ENCODE results near the gene ATP2B3.

Gene ATP2B3

GRCh38 chrX:153477901-153478300, 39.5 kb upstream of the ATP2B3 start:
- no peak for DNase-seq (ENCODE audit: extremely low spot score)
- ChIA-PET CTCF (no interaction called here), POLR2A (no interaction called here)
- TF ChIP-seq SUZ12 (IDR thresholded peaks at IDR 0.05) = no peak
- TF ChIP-seq ZNF384 (IDR thresholded peaks at IDR 0.05) = no peak
- TF ChIP-seq PKNOX1 (IDR thresholded peaks at IDR 0.05) = no peak
- TF ChIP-seq ELF4 (IDR thresholded peaks at IDR 0.05) = no peak
- TF ChIP-seq FOXM1 (IDR thresholded peaks at IDR 0.05; ENCODE audit: borderline replicate concordance) = no peak
- no peak for TF ChIP-seq FOXK2 (IDR thresholded peaks at IDR 0.05)
- TF ChIP-seq LEF1 (IDR thresholded peaks at IDR 0.05; ENCODE audit: borderline replicate concordance) = no peak
- no peak for TF ChIP-seq FOXA1 (IDR thresholded peaks at IDR 0.05)
- TF ChIP-seq L3MBTL2 (conservative IDR thresholded peaks at IDR 0.05) = no peak
- TF ChIP-seq ARNT (IDR thresholded peaks at IDR 0.05) = no peak

- DNase-seq (ENCODE audit: extremely low spot score) = no peak
- POLR2A ChIA-PET = no interaction called here
- TF ChIP-seq BHLHE40 (IDR thresholded peaks at IDR 0.05; ENCODE audit: borderline replicate concordance) (no peak), PKNOX1 (IDR thresholded peaks at IDR 0.05) (no peak), SP1 (IDR thresholded peaks at IDR 0.05) (no peak), ARNT (IDR thresholded peaks at IDR 0.05) (no peak), NFRKB (IDR thresholded peaks at IDR 0.05) (no peak), LEF1 (IDR thresholded peaks at IDR 0.05; ENCODE audit: borderline replicate concordance) (no peak), CTBP1 (IDR thresholded peaks at IDR 0.05; ENCODE audit: borderline replicate concordance) (no peak), TARDBP (IDR thresholded peaks at IDR 0.05) (no peak), ZNF384 (IDR thresholded peaks at IDR 0.05) (no peak), SUZ12 (IDR thresholded peaks at IDR 0.05) (no peak)
- CTCF ChIA-PET = no interaction called here
These were observed 38.7 kb upstream of the ATP2B3 start for GRCh38 chrX:153478746-153479145.

DNA sequence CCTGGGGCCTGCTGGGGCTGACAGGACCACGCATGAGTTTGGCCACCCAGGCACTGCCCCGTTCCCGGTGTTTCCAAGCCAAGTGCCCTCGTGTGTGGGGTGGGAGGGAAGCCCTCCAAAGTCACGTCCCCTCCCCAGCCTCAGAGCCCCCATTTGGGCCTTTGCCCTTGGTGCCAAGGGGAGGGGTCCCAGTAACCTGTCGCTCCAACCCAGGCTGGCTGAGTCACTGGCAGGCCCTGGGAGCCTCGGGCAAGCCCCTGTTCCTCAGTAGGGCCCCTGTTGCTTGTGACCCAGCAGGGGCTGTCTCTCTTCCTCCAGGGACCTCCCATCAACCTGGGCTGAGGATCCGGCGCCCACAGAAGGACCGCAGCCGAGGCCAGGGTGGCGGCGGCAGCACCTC, 36.4 kb upstream of the ATP2B3 start:
- CTCF ChIA-PET = no interaction called here
- POLR2A ChIA-PET = no interaction called here
- TF ChIP-seq FOXK2 (IDR thresholded peaks at IDR 0.05) (no peak), SUZ12 (IDR thresholded peaks at IDR 0.05) (no peak), HDGF (IDR thresholded peaks at IDR 0.05; ENCODE audit: borderline replicate concordance) (no peak), ARNT (IDR thresholded peaks at IDR 0.05) (no peak), SP1 (IDR thresholded peaks at IDR 0.05) (no peak), CTBP1 (IDR thresholded peaks at IDR 0.05; ENCODE audit: borderline replicate concordance) (no peak), PKNOX1 (IDR thresholded peaks at IDR 0.05) (no peak), TARDBP (IDR thresholded peaks at IDR 0.05) (no peak), ELF4 (IDR thresholded peaks at IDR 0.05) (no peak), BHLHE40 (IDR thresholded peaks at IDR 0.05; ENCODE audit: borderline replicate concordance) (no peak), LEF1 (IDR thresholded peaks at IDR 0.05; ENCODE audit: borderline replicate concordance) (no peak), FOXA1 (IDR thresholded peaks at IDR 0.05) (no peak), NFRKB (IDR thresholded peaks at IDR 0.05) (no peak), ZNF384 (IDR thresholded peaks at IDR 0.05) (no peak)
- no peak for DNase-seq (ENCODE audit: extremely low spot score)

GRCh38 chrX:153482376-153483015, 34.9 kb upstream of the ATP2B3 start:
- POLR2A ChIA-PET = no interaction called here

More at GRCh38 chrX:153482376-153483015, 34.9 kb upstream of the ATP2B3 start:
- CTCF ChIA-PET = interaction anchor here (1.0 kb wide), 1 partner anchor 8 kb away, joined by 3 read pairs; no protein-coding TSS in a partner anchor
- no peak for DNase-seq (ENCODE audit: extremely low spot score)
- TF ChIP-seq SP1 (IDR thresholded peaks at IDR 0.05) = no peak
- TF ChIP-seq PKNOX1 (IDR thresholded peaks at IDR 0.05) = no peak
- no peak for TF ChIP-seq FOXK2 (IDR thresholded peaks at IDR 0.05)
- TF ChIP-seq ELF4 (IDR thresholded peaks at IDR 0.05) = no peak
- no peak for TF ChIP-seq HDGF (IDR thresholded peaks at IDR 0.05; ENCODE audit: borderline replicate concordance)
- no peak for TF ChIP-seq TARDBP (IDR thresholded peaks at IDR 0.05)
- no peak for TF ChIP-seq CTBP1 (IDR thresholded peaks at IDR 0.05; ENCODE audit: borderline replicate concordance)
- no peak for TF ChIP-seq ZNF384 (IDR thresholded peaks at IDR 0.05)
- no peak for TF ChIP-seq BHLHE40 (IDR thresholded peaks at IDR 0.05; ENCODE audit: borderline replicate concordance)
- no peak for TF ChIP-seq NFRKB (IDR thresholded peaks at IDR 0.05)
- no peak for TF ChIP-seq LEF1 (IDR thresholded peaks at IDR 0.05; ENCODE audit: borderline replicate concordance)
- TF ChIP-seq ARNT (IDR thresholded peaks at IDR 0.05) = no peak
- TF ChIP-seq L3MBTL2 (conservative IDR thresholded peaks at IDR 0.05) = no peak
- no peak for TF ChIP-seq FOXM1 (IDR thresholded peaks at IDR 0.05; ENCODE audit: borderline replicate concordance)
- no peak for TF ChIP-seq FOXA1 (IDR thresholded peaks at IDR 0.05)
- TF ChIP-seq SUZ12 (IDR thresholded peaks at IDR 0.05) = no peak
